ENCODE results near the gene LAP3. TPM values are rescaled to one million over a fixed set of nuclear protein-coding genes. Genes with fewer than 3 reads are reported as not detected.
A peak's percentile ranks its signal among the peaks of the same experiment; 100 is the strongest.
"Not testable (repeated sequence)": the region's sequence is repeated elsewhere in the genome, so short reads cannot be mapped to it uniquely, and the experiment has no call there.

Gene LAP3
- total RNA-seq, result 100 to 1,000 TPM; 118 to 120 TPM

DNA sequence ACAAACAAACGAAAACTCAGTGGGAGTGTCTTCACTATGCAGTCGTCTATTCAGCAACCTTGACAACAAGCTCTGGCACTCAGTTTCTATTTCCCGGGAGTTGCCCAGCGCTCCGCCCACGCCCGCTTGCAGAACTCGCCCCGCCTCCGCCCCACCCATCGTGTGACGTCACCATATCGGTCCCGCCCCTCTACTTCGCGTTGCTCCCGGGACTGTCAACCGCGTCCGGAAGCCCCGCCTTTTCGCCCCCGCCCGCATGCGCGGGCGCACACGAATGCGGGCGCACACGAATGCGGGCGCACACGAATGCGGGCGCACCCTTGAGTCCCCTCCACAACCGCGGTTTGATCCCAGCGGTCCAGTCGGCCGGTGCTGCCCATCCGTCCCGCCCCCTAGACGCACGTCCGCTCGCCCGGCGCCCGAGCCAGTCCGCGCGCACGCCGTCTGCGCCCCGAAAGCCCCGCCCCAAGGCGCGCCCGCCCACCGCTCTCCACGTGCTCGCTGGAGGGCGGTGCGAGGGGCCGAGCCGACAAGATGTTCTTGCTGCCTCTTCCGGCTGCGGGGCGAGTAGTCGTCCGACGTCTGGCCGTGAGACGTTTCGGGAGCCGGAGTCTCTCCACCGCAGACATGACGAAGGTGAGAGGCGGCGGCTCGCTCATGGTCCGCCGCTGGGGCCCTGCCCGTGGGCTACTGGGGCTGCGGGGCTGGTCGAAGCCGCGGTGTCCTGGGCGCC lies at the start of gene LAP3:
Gene LAP3, plus strand, starts transcription at position 267 of the 733 bp plus-strand sequence. Its CDS starts 268 bp downstream, at position 535.
- Mint-ChIP-seq H3K36me3 (peaks cover 35% of the 10 kb centered on the region), H3K4me1 (ENCODE audit: low read depth) (peaks cover 20% of the 10 kb centered on the region), H3K9me3 (no peaks in the 10 kb centered on the region), H3K27ac (peak within 1 kb of the TSS; percentile 94), H3K4me3 (peak within 1 kb of the TSS; percentile 93), H3K27me3 (no peaks in the 10 kb centered on the region)
- intact Hi-C loops (cut with micrococcal nuclease), result loop anchor here (1.0 to 2.0 kb wide), 7 partner anchors 28 to 445 kb away; partner anchors contain the start of genes DCAF16, MED28, NCAPG and QDPR
- ChIA-PET POLR2A (interaction anchor here (0.6 to 1.2 kb wide), 4 partner anchors 23 to 37 kb away, joined by 3 to 9 read pairs (median 4); partner anchors contain the start of gene MED28), CTCF (interaction anchor here (1.0 to 2.0 kb wide), 3 partner anchors 28 to 231 kb away, joined by 3 to 13 read pairs (median 3); partner anchors contain the start of gene MED28)
- DNase-seq, result peak; percentile 99

DNA sequence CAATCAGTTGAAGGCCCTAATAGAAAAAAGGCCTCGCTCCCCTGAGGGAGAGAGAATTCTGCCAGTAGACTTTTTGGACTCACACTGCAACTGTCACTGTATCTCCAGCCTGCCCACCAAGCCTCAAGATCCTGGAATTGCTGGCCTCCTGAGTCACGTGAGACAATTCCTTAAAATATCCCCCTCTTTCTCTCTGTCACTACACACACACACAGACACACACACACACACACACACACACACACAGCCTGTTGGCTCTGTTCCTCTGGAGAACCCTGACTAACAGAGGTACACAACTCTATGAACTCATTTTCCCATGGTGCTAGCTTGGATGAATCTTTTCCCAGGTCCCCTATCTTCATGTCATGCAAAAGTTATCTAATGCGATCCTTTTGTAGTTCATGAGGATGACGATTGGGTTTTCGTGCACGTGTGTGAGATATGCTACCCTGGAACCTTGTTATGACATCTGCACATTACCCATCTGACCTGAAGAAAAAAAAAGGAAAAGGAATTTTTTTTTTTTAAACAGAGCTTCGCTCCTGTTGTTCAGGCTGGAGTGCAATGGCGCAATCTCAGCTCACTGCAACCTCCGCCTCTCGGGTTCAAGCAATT lies 48.3 kb upstream of the LAP3 start:
- Mint-ChIP-seq H3K27ac (no peak overlapping the region), H3K9me3 (no peaks in the 10 kb centered on the region), H3K36me3 (no peaks in the 10 kb centered on the region), H3K4me1 (ENCODE audit: low read depth) (no peaks in the 10 kb centered on the region), H3K27me3 (peaks cover 21% of the 10 kb centered on the region), H3K4me3 (no peak overlapping the region)
- intact Hi-C loops (cut with micrococcal nuclease), result no loop called here
- DNase-seq, result no peak
- ChIA-PET CTCF (no interaction called here), POLR2A (no interaction called here)

DNA sequence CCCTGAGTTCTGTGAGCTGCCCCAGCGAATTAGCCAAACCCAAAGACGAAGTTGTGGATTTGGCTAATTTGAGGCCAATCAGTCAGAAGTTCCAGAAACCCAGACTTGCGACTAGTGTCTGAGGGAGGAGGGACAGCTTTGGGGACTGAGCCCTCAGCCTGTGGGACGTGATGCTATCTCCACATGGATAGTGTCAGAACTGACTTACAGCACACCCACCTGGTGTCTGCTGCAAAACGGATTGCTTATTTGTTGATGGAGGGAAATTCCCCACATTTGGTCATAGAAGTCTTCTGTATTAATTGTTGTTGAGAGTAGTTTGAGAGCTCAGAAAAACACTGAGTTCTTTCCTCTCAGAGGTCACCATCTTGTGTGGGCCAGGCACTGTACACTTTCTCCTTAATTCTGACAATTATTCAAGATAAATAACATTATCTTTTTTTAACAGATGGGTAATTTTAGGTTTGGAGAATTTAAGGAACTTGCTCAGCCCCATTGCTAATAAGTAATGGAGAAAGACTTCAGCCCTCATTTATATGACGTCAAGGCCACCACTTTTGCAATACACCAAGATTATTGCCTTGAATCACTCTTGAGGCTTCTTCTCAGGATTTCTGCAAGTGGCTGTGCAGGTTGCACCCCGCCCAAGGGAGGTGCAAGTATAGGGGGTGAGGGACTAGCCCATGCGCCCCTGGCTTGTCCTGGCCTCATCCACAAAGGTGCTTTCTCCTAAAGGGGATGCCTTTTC lies 45.3 kb upstream of the LAP3 start:
- POLR2A ChIA-PET, result no interaction called here
- Mint-ChIP-seq H3K4me1 (ENCODE audit: low read depth) (peaks cover 5% of the 10 kb centered on the region), H3K36me3 (no peaks in the 10 kb centered on the region), H3K27ac (no peak overlapping the region), H3K27me3 (peaks cover 17% of the 10 kb centered on the region), H3K9me3 (no peaks in the 10 kb centered on the region), H3K4me3 (no peak overlapping the region)
- no peak for DNase-seq
- CTCF ChIA-PET, result interaction anchor here (1.1 kb wide), 1 partner anchor 104 kb away, joined by 4 read pairs; no protein-coding TSS in a partner anchor
- intact Hi-C loops (cut with micrococcal nuclease), result no loop called here

DNA sequence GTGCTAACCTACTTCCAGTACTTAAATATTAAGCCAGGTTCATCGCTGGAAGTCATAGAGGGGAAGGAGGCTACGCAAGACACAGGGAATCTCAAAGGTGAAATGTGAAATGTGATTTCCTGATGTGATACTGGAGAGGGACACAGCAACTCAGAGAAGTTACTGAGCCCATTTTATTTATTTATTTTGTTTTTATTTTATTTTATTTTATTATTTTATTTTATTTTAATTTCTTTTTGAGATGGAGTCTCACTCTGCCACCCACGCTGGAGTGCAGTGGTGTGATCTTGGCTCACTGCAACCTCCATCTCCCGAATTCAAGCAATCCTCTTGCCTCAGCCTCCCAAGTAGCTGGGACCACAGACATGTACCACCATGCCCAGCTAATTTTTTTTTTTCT lies 42.3 kb upstream of the LAP3 start:
- ChIA-PET CTCF (interaction anchor here (1.1 kb wide), 1 partner anchor 14 kb away, joined by 4 read pairs; no protein-coding TSS in a partner anchor), POLR2A (no interaction called here)
- intact Hi-C loops (cut with micrococcal nuclease), result no loop called here
- Mint-ChIP-seq H3K9me3 (no peaks in the 10 kb centered on the region), H3K36me3 (no peaks in the 10 kb centered on the region), H3K27me3 (peaks cover 1% of the 10 kb centered on the region), H3K27ac (no peak overlapping the region), H3K4me1 (ENCODE audit: low read depth) (peaks cover 5% of the 10 kb centered on the region), H3K4me3 (no peak overlapping the region)
- no peak for DNase-seq

DNA sequence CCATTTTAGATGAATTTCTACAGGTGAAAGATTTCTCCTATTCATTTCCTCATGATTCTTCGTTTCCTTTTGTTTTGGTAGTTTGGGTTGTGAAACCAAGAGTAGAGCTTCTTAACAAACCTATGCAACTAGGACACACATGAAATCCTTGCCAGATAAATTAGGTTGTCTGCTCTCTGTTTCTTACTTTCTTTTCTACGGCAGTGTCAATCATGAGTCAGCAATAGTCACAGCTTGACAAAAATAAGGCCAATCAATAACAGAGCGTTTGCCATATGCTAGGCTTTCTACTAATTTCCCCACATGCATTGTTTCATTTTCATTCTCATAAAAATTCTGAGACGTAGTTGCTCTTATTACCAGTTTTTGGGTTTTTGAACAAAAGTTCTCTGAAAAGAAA lies 41.8 kb upstream of the LAP3 start:
- no peaks in the 10 kb centered on the region for H3K36me3 Mint-ChIP-seq
- POLR2A ChIA-PET, result no interaction called here
- H3K27ac Mint-ChIP-seq, result no peak overlapping the region

DNA sequence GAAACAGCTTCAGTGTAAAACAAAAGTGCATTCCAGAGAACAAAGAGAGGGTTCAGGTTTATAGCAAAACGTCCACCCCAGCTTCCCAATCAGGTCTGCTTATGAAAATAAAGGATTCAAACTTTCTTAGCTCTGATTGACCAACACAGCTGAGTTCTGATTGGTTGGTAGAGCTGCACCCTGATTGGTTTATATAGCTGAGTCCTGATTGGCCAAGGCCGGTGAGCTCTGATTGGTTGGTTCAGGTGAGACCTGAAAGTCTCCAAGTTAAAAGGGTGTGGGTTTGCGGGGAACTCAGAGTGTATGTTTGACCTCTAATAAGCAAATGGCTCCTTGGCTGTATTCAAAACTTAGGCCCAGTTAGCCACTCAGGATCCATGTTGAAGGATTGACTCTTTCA lies 41.1 kb upstream of the LAP3 start:
- ChIA-PET POLR2A (no interaction called here), CTCF (interaction anchor here (0.9 to 1.1 kb wide), 3 partner anchors 9 to 281 kb away, joined by 4 read pairs; no protein-coding TSS in a partner anchor)
- H3K27me3 Mint-ChIP-seq, result peaks cover 1% of the 10 kb centered on the region
- no peaks in the 10 kb centered on the region for H3K36me3 Mint-ChIP-seq
- H3K9me3 Mint-ChIP-seq, result no peaks in the 10 kb centered on the region
- no peak overlapping the region for H3K27ac Mint-ChIP-seq
- peaks cover 5% of the 10 kb centered on the region for H3K4me1 Mint-ChIP-seq (ENCODE audit: low read depth)
- intact Hi-C loops (cut with micrococcal nuclease), result no loop called here
- H3K4me3 Mint-ChIP-seq, result no peak overlapping the region
- DNase-seq, result no peak

More for the DNA sequence above, 41.8 kb upstream of the LAP3 start:
- no peak for DNase-seq
- H3K27me3 Mint-ChIP-seq, result peaks cover 2% of the 10 kb centered on the region
- H3K9me3 Mint-ChIP-seq, result no peaks in the 10 kb centered on the region
- no peak overlapping the region for H3K4me3 Mint-ChIP-seq
- intact Hi-C loops (cut with micrococcal nuclease), result no loop called here
- H3K4me1 Mint-ChIP-seq (ENCODE audit: low read depth), result peaks cover 5% of the 10 kb centered on the region
- CTCF ChIA-PET, result interaction anchor here (0.9 to 1.1 kb wide), 2 partner anchors 10 to 13 kb away, joined by 4 read pairs; no protein-coding TSS in a partner anchor

DNA sequence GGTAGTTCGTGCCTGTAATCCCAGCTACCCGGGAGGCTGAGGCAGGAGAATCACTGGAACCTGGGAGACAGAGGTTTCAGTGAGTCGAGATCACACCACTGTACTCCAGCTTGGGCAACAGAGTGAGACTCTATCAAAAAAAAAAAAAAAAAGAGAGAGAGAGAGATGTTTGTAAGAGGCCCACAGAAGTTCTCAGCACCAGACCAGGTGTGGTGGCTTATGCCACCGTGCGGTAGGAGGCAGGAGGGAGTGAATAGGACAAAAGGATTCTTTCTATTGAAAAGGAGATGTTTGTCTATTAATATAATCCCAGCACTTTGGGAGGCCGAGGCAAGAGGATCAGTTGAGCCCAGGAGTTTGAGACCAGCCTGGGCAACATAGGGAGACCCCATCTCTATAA lies 39.9 kb upstream of the LAP3 start:
- H3K9me3 Mint-ChIP-seq; DNase-seq; H3K27ac Mint-ChIP-seq; intact Hi-C loops (cut with micrococcal nuclease); CTCF ChIA-PET; H3K4me1 Mint-ChIP-seq (ENCODE audit: low read depth); H3K27me3 Mint-ChIP-seq; H3K4me3 Mint-ChIP-seq; H3K36me3 Mint-ChIP-seq: not testable (repeated sequence)
- POLR2A ChIA-PET, result interaction anchor here (0.6 kb wide), 1 partner anchor 117 kb away, joined by 3 read pairs; no protein-coding TSS in a partner anchor

DNA sequence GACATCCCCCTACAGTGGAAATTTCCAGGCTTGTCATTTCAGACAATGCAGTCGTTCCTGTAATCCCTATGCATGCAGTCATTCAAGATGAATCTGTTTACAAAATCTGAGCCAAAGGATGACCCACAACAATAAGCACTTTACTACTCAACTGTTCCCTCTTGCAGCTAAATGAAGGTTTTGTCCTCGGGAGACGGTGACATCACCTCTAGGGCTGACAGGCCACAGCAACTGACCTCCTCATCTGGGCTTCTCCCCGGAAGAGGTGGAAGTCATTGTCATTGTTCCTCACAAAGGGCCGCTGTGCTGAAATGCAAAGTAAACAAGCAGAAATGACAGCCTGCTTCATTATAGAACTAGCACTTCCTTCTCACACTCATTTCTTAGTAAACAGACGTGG lies 32.8 kb upstream of the LAP3 start:
- CTCF ChIA-PET, result no interaction called here
- no peaks in the 10 kb centered on the region for H3K9me3 Mint-ChIP-seq
- no peak overlapping the region for H3K4me3 Mint-ChIP-seq
- H3K36me3 Mint-ChIP-seq, result no peaks in the 10 kb centered on the region
- intact Hi-C loops (cut with micrococcal nuclease), result no loop called here
- H3K27me3 Mint-ChIP-seq, result peaks cover 13% of the 10 kb centered on the region
- POLR2A ChIA-PET, result no interaction called here
- no peak for DNase-seq
- H3K4me1 Mint-ChIP-seq (ENCODE audit: low read depth), result no peaks in the 10 kb centered on the region
- no peak overlapping the region for H3K27ac Mint-ChIP-seq

DNA sequence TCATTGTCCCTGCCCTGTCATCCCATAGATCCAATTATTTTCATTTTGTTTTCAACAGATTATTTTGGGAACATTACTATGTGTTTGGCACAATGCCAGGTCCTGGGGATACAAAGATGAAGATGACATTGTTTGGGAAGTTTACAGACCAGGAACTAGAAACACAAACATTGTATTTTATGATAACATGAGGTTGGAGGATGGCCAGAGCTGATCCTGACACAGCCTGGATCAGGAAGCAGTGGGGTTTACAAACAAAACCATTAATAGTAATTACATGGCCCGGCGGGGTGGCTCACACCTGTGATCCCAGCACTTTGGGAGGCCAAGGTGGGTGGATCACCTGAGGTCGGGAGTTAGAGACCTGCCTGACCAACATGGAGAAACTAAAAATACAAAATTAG lies 32.2 kb upstream of the LAP3 start:
- no peaks in the 10 kb centered on the region for H3K4me1 Mint-ChIP-seq (ENCODE audit: low read depth)
- no peaks in the 10 kb centered on the region for H3K9me3 Mint-ChIP-seq
- intact Hi-C loops (cut with micrococcal nuclease), result no loop called here
- no peak overlapping the region for H3K4me3 Mint-ChIP-seq
- ChIA-PET CTCF (interaction anchor here (1.2 to 1.4 kb wide), 5 partner anchors 9 to 92 kb away, joined by 3 to 6 read pairs (median 4); partner anchors contain the start of gene QDPR), POLR2A (no interaction called here)
- no peak overlapping the region for H3K27ac Mint-ChIP-seq
- no peaks in the 10 kb centered on the region for H3K36me3 Mint-ChIP-seq
- H3K27me3 Mint-ChIP-seq, result peaks cover 13% of the 10 kb centered on the region
- DNase-seq, result no peak

DNA sequence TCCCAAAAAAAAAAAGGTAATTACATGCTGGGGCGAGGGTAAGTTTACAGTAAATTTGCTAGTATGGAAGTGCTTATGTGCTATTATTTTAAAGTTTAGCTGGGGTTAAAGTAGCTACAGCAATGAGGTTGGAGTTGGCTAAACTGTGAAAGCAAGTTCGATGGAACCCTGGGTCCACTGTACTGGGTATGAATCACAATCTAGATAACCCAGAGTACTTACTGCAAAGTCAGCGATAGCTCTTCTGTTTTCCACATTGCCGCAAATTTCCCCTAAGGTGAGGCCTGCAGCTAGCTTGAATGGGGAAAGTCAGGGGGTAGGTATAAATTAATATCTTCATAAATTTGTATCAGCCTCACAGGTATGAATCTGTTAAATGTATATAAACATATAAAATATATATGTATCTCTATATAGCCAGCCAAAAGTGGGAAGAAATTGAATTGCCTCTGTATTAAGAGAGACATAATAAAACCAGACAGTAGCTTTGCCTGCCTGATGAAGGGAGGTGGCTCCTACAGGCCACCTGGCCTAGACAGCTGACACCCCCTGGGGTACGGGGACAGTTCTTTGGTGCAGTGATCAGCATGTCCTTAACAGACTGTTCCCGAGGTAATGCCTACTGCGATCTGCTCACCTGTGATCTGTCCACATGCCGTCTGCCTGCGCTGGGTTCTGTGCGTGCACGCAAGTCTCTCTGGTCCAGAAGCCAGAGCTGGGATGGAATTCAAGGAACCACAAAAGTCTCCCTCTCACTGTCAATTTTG lies 31.4 kb upstream of the LAP3 start:
- CTCF ChIA-PET, result interaction anchor here (0.7 to 1.4 kb wide), 9 partner anchors 9 to 1048 kb away, joined by 3 to 6 read pairs (median 3); partner anchors contain the start of genes MED28 and QDPR
- Mint-ChIP-seq H3K36me3 (no peaks in the 10 kb centered on the region), H3K4me3 (no peak overlapping the region), H3K4me1 (ENCODE audit: low read depth) (no peaks in the 10 kb centered on the region), H3K27me3 (peaks cover 12% of the 10 kb centered on the region), H3K9me3 (no peaks in the 10 kb centered on the region), H3K27ac (no peak overlapping the region)
- POLR2A ChIA-PET, result no interaction called here
- no peak for DNase-seq
- intact Hi-C loops (cut with micrococcal nuclease), result no loop called here

DNA sequence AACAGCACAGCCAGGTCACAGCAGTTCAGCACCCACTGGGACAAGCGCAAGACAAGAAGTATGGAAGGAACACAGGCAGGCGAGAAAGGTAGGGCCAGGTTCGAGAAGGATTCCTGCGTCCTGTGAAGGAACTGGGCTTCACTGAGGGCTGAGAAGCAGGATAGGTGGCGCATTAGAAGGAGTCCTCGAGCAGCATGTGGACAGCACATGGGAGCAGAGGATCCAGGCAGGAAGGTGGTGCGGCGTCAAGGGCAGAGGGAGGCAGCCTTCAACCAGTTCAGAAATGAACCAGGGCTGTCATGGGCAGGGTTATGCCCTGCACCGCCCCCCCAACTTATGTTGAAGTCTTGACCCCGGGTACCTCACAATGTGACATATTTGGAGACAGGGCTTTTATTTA lies 30.8 kb upstream of the LAP3 start:
- Mint-ChIP-seq H3K4me1 (ENCODE audit: low read depth) (no peaks in the 10 kb centered on the region), H3K9me3 (no peaks in the 10 kb centered on the region), H3K27me3 (peaks cover 12% of the 10 kb centered on the region), H3K4me3 (no peak overlapping the region), H3K27ac (no peak overlapping the region), H3K36me3 (no peaks in the 10 kb centered on the region)
- no peak for DNase-seq
- intact Hi-C loops (cut with micrococcal nuclease), result no loop called here
- ChIA-PET POLR2A (no interaction called here), CTCF (interaction anchor here (0.7 to 1.2 kb wide), 4 partner anchors 34 to 1047 kb away, joined by 3 to 4 read pairs (median 4); partner anchors contain the start of gene QDPR)

Data from activated CD4-positive, alpha-beta memory T cell treated with anti-CD3 and anti-CD28 coated beads for 36 hours (primary cell).